ENCODE results near the gene UBE2J1. TPM values are rescaled to one million over a fixed set of nuclear protein-coding genes. Genes with fewer than 3 reads are reported as not detected.
A peak's percentile ranks its signal among the peaks of the same experiment; 100 is the strongest.

UBE2J1 gene
- total and polyA plus RNA-seq, 2 experiments from 2014 or later = 42.9 to 44.5 TPM

DNA sequence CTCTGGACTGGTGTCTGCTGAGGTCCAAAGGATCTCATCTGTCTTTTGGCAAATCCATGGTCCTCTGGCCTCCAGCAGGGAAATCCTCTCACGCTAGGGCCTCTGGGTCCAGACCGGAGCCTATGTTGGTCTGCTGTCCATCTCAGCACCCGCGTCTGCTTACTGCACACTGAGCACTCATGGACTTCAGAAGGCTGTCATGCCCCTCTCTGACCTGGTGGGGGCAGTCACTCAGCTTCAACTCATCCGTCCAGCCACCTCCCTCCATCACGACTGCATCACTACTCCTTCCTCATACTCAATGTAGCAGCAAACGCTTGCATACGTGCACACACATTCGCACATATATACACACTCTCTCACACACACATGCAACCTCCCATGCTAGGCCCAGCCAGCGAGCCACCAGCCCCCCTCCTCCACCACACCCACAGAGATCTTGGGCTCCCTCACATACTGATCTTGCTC is 70.7 kb downstream of the UBE2J1 start:
- peak; percentile 51 for DNase-seq

DNA sequence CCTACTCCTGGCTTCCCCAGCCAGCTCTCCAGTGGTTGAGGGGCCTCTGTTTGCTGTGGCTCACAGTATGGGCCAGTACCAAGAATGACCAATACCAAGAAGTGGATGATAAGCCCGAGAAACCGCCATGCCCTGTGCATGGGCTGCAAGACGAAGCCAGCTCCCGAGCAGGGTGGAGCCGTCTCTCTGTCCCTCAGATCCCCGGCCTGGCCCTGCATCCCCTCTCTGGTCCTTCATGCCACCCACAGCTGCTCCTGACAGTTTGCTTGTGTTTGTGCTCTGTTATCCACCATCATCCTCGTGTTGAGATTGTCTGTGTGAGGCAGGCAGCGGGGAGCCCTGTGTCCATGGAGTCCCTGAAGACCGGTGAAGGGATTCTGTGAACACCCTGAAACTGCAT is 73.6 kb downstream of the UBE2J1 start:
- no peaks in the 10 kb centered on the region for H3F3A ChIP-seq (ENCODE audit: insufficient read depth)
- H3K9me3 ChIP-seq (ENCODE audit: low read depth) = no peaks in the 10 kb centered on the region
- H3K9ac ChIP-seq = no peak overlapping the region
- no peak overlapping the region for H2AFZ ChIP-seq
- WGBS, 2 experiments (ENCODE audit: low coverage in 1 of 2, low lambda C conversion rate in 2 of 2, missing lambda C conversion rate in 2 of 2) = 74 to 75% methylated on average over 9 of the region's 9 CpGs
- no peaks in the 10 kb centered on the region for H3K9me2 ChIP-seq (ENCODE audit: insufficient read depth)
- no peaks in the 10 kb centered on the region for H3K4me1 ChIP-seq (ENCODE audit: insufficient read depth)
- no peaks in the 10 kb centered on the region for H3K36me3 ChIP-seq (ENCODE audit: low read depth)
- peaks cover 12% of the 10 kb centered on the region; the same call in 1 of the 2 replicates for H3K27me3 ChIP-seq (replicated peaks; ENCODE audit: insufficient read depth)
- H3K27ac ChIP-seq = no peak overlapping the region
- TF ChIP-seq EZH2phosphoT487 (IDR thresholded peaks at IDR 0.05; ENCODE audit: insufficient read depth, low read depth) (no peak), EZH2 (IDR thresholded peaks at IDR 0.05; ENCODE audit: insufficient read depth, poor library complexity, severe bottlenecking) (no peak)
- H4K20me1 ChIP-seq (ENCODE audit: insufficient read depth) = no peaks in the 10 kb centered on the region
- H3K79me2 ChIP-seq (ENCODE audit: insufficient read depth) = no peaks in the 10 kb centered on the region
- DNase-seq = no peak
- H3K4me2 ChIP-seq (ENCODE audit: unreplicated experiment) = no peak overlapping the region
- in situ Hi-C loops (cut with MboI) = no loop called here
- H3K4me3 ChIP-seq = no peak overlapping the region

More for the DNA sequence above, 70.7 kb downstream of the UBE2J1 start:
- Histone ChIP-seq H3K9me2 (ENCODE audit: insufficient read depth) (no peaks in the 10 kb centered on the region), H3K36me3 (ENCODE audit: low read depth) (no peaks in the 10 kb centered on the region), H3K9me3 (ENCODE audit: low read depth) (no peaks in the 10 kb centered on the region), H3K27me3 (replicated peaks; ENCODE audit: insufficient read depth) (peaks cover 12% of the 10 kb centered on the region; the same call in 1 of the 2 replicates), H2AFZ (no peak overlapping the region), H3F3A (ENCODE audit: insufficient read depth) (no peaks in the 10 kb centered on the region), H3K4me3 (no peak overlapping the region), H3K79me2 (ENCODE audit: insufficient read depth) (no peaks in the 10 kb centered on the region), H3K4me1 (ENCODE audit: insufficient read depth) (no peaks in the 10 kb centered on the region), H3K27ac (no peak overlapping the region), H3K4me2 (ENCODE audit: unreplicated experiment) (no peak overlapping the region), H3K9ac (no peak overlapping the region), H4K20me1 (ENCODE audit: insufficient read depth) (no peaks in the 10 kb centered on the region)
- WGBS, 2 experiments (ENCODE audit: low coverage in 1 of 2, low lambda C conversion rate in 2 of 2, missing lambda C conversion rate in 2 of 2) = 60 to 63% methylated on average over 10 of the region's 10 CpGs
- TF ChIP-seq EZH2 (IDR thresholded peaks at IDR 0.05; ENCODE audit: insufficient read depth, poor library complexity, severe bottlenecking) (no peak), EZH2phosphoT487 (IDR thresholded peaks at IDR 0.05; ENCODE audit: insufficient read depth, low read depth) (no peak)
- in situ Hi-C loops (cut with MboI) = no loop called here

Other genes starting within 250 kb of the UBE2J1 start
- gene SRSF12, start 234.7 kb downstream of the UBE2J1 start, total RNA-seq (2014; rRNA removed; shearing (Covaris generic)) = under 0.01 and 0.65 TPM in 2 replicates
- gene SRSF12, start 234.7 kb downstream of the UBE2J1 start, polyA plus RNA-seq (2016; fragmentation: Nextera tagmentation; extraction: Ambion mirVana) = 0.59 and 0.60 TPM in 2 replicates
- gene PM20D2, start 206.7 kb downstream of the UBE2J1 start, total RNA-seq (2014; rRNA removed; shearing (Covaris generic)) = 3.0 and 6.8 TPM in 2 replicates
- gene PM20D2, start 206.7 kb downstream of the UBE2J1 start, polyA plus RNA-seq (2016; fragmentation: Nextera tagmentation; extraction: Ambion mirVana) = 2.0 and 2.1 TPM in 2 replicates
- gene GABRR1, start 135.4 kb downstream of the UBE2J1 start, total RNA-seq (2014; rRNA removed; shearing (Covaris generic)) = not detected in 2 replicates
- not detected in 2 replicates for gene GABRR1, start 135.4 kb downstream of the UBE2J1 start, polyA plus RNA-seq (2016; fragmentation: Nextera tagmentation; extraction: Ambion mirVana)
- not detected in 2 replicates for gene GABRR2, start 37.4 kb downstream of the UBE2J1 start, total RNA-seq (2014; rRNA removed; shearing (Covaris generic))
- not detected in 2 replicates for gene GABRR2, start 37.4 kb downstream of the UBE2J1 start, polyA plus RNA-seq (2016; fragmentation: Nextera tagmentation; extraction: Ambion mirVana)
- gene RRAGD, start 59.6 kb upstream of the UBE2J1 start, total RNA-seq (2014; rRNA removed; shearing (Covaris generic)) = not detected in 2 replicates
- not detected in 2 replicates for gene RRAGD, start 59.6 kb upstream of the UBE2J1 start, polyA plus RNA-seq (2016; fragmentation: Nextera tagmentation; extraction: Ambion mirVana)
- 1.0 and 12.4 TPM in 2 replicates for gene ANKRD6, start 80.4 kb upstream of the UBE2J1 start, total RNA-seq (2014; rRNA removed; shearing (Covaris generic))
- 0.54 and 0.58 TPM in 2 replicates for gene ANKRD6, start 80.4 kb upstream of the UBE2J1 start, polyA plus RNA-seq (2016; fragmentation: Nextera tagmentation; extraction: Ambion mirVana)